Anterior cingulate cortex (tissue), 58 donors: Measurements from ENCODE around the gene AGBL3.
"Not testable (repeated sequence)": the region's sequence is repeated elsewhere in the genome, so short reads cannot be mapped to it uniquely, and the experiment has no call there.

Source experiments
- DNase-seq, 58 donors: peaks; one replicate each; lab custom pipeline; 2025; lab: John Stamatoyannopoulos, UW

The AGBL3 gene

DNA sequence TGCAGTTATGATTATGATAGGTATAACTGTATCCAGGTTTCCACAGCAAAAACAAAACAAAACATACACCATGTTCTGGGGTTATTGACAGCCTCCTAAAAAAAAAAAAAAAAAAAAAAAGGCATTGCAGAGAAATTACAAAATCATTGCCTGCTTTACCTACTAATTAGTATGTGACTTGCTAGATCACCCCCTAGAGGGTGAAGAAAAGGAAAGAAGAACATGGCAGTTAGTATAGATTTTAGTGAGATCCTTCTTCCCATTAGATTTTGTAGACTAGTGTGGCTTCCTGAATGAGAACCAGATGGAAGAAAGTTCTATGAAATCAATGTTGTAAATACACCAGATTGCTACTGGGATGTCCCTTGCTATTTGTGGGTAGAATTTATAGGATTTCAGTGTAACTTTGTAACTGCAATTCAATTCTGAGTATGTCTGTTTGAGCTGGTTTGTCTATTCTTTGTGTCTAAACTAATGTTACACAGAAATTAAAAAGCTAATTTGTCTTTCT is 24.0 kb upstream of the AGBL3 start:
- DNase-seq, result no peak

DNA sequence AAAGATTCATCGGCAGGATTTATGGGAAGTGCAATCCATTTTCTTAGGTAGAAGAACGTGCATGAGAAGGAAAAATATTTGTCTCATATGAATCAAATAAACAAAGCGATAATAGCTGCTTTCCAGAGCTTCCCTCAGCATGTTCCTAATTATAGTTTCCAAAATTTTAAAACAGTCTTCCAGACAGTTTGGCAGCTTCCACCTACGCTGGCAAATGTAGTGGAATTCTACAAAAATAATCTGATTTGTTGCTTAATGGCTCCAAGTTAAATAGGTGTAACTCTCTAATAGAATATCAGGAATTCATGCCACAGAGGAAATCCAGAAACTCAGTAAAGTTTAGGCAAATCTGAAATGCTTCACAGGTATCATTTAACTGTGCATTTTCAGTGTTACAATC is 23.3 kb upstream of the AGBL3 start:
- DNase-seq, result no peak

DNA sequence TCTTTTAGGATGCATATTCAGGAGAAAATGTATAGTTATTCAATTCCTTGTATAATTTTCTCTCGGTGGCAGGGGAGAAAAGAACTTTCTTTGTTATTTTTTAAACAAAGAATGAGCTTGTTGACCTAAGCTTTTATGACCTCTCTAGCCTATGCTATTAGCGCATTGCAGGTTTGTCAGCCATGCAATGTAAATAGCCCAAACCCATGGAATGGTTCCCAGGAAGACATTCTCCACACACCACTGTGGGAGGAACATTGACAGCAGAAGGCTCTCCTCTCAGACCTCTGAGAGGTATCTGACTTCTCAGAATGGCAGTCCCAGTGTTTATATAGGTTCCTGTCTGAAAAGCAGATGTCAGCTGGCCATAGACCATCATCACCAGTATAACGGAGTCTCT is 19.6 kb upstream of the AGBL3 start:
- DNase-seq, result no peak

DNA sequence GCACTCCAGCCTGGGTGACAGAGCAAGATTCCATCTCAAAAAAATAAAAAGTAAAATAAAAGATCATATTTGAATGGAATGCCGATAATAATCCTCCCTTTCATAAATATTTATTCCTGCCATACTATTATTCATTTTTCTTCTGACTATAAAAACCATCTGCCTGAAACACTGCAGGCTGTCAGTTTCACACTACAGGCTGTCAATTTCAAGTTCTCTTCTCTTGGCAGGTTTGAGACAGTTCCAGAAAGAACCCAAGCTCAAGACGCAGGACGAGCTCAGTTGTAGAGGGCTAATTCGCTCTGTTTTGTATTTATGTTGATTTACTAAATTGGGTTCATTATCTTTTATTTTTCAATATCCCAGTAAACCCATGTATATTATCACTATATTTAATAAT is 18.2 kb upstream of the AGBL3 start:
- DNase-seq, result no peak

DNA sequence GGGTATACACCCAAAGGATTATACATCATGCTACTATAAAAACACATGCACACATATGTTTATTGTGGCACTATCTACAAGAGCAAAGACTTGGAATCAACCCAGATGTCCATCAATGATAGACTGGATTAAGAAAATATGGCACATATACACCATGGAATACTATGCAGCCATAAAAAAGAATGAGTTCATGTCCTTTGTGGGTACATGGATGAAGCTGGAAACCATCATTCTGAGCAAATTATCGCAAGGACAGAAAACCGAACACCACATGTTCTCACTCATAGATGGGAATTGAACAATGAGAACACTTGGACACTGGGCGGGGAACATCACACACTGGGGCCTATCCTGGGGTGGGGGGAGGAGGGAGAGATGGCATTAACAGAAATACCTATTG is 4.7 kb upstream of the AGBL3 start:
- not testable (repeated sequence) for DNase-seq

DNA sequence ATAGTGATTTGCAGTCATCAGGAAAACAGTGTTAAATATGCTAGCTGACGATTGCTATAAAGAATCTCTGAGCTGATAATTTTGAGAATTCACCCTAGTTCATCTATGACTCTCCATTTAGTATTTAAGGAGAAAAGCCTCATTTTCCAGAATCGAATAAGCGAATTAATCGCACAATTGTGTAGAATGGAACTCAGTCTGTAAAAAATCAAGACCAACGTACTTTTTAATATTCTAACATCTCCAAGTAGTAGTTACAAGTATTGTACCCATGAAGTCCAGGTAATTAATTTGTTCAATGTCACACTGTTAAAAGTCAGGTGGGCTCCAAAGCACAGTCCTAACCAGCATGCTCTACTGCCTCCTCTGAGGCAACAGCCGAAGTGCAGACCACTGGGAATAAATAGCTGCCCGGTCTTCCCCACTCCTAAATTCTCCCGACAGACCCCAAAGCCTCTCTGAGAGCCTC is 380 bp upstream of the AGBL3 start:
- no peak for DNase-seq

DNA sequence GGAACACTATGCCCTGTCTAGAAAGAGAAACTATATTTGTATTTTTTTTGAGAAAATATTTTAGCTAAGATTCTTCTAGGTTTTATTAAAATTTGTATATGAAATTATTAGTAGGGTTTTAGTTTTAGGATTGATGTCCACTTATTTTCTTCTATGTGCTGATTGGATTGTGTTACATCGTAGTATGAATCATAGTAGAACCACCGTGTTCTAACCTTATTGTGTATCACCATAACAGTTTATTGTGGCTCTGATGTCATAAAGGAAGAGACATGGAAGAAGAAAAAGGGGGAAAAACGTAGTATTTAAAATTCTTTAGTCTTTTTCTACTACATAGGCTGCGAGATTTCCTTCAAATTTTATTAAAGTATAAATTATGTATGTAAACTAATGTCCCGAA is 1.9 kb downstream of the AGBL3 start:
- no peak for DNase-seq

DNA sequence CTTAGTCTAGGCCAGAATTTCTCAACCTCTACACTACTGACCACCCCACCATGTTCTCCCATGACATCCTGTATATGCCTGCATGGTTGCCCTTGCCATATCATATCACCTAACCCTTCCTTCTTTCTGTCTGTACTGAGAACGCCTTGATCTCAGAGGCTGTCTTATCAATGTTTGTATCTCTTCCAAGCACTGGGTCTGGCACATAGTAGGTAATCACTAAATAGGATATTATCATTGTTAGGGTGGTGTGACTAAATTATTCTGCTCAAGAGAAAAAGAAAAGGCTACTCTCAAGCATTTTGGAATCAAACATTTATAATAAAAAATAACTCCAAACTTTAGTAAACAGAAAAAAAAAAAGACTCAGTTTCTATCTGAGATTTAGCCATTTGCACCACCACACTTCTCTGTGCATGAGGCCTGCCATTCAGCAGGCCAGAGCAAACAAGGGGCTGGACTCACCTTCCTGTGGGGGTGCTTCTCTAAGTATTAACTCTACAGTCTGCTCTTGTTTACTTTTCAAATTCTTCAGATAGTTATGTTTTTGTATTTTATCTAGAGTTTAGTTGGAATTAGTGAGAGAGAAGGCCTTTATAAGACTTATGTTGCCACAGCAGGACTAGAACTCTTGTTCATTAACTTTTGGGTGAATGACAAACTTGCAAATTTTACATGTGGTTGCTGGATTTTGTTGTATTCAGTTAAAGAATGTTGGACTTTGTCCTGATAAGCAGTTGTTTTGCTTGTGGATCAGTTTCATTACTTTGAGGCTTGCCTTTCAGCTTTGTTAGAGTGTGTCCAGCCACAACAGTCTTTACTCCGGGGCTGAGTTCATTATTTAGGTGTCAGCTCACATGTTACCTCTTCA is 5.4 kb downstream of the AGBL3 start:
- DNase-seq, result no peak

DNA sequence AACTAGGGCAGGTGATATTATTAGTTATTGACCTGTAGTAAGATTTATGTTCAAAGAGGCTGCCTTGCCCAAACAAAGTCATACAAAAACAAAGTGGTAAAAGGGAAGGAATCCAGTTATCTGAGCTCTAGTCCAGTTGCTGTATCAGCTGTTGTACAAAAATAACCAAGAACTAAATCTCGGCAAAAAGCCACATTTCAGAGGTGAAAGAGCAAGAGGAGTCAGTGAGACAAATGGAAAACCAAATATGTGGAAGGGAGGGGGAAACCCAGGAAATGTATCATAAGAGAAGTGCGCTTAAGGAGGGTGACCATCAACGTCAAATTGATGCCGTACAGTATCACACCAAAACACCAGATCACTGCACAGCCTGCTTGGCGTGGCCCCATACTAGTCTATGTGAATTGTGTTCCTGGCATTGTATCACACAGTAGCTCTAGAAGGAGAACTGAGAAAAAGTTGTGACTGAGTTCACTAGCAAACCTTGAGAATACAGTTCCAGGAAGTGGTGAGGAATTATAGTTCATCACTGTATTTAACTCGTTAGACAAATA is 6.4 kb downstream of the AGBL3 start:
- no peak for DNase-seq

DNA sequence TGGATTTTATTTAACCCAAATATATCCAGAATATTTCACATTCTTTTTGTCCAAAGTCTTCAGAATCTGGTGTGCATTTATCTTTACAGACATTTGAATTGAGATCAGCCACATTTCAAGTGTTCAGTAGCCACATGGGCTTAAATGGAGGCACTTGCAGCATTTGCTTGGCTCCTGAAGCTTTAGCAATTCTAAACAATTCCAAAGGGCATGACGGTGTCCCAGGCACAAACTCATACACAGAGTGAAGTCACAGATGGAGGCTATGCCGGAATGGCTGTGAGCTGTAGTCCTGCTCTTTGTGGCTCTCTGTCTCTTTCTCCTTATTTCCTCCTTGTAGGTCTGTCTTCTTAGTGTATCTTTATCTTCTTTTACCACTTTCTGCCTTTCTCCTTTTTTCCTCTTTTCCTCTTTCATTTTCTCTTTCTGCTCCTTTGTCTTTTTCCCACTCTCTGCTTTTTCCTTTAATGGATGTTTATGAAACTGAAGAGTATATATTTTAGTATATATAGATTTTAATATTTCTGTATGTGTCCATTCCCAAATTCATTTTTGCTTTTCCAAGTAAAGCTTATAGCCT is 7.7 kb downstream of the AGBL3 start:
- DNase-seq, result no peak

DNA sequence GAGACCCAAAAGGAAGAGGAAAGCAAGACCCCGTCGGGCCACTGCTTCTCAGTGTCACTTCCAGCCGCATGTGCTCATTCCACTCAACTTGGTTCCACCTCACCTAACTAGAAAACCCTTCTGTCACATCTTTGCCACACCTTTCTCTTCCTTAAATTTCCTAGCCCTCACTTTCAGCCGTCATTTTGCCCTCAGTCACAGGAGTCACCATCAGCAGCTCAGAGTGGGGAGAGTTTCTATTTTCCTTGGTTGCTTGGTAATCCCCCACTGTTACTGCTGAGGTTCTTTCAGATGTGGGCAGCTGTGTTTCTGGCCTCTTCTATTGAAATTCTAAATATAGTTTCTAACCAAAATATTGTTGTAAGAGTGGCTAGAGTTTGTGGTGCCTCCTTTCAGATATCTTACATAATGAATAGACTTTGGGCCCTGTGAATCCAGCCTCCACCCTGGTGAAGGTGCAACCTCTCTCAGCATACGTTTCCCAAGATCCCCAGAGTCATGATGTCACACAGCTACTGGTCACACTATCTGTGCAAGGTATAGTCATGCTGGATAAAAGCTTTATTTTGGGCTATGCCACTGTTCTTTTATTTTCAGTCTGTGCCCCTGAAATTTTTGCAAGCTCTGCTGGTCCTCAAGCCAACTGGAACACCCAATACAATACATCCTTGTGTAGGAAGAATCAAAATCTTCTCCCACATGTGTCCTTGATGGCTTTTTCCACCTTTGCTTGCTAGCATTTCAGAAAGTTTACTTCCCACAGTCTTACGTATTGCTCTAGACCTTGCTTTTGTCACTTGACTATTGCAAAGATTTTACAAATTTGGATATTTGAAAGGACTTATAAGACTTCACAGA is 9.2 kb downstream of the AGBL3 start:
- no peak for DNase-seq

DNA sequence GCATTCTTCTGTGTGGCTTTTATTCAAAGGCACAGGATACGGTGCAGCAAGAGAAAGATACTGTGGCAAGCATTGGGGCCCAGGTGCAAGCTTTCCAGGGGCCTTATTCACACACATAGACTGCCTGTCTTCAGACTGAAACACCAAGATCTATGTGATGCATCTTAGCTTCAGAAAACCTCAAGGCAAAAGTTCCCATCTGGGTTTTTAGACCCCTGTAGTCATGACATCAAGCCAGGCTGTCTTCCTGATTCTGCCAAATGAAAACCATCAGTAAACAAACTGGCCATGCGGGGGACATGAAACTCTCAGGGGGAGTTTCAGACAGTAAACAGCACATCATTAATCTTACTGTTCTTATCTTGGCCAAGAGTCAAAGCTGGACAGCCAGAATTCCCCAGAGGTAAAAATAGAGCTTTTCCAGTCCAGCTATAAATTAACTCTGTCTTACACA is 9.8 kb downstream of the AGBL3 start:
- DNase-seq, result no peak

DNA sequence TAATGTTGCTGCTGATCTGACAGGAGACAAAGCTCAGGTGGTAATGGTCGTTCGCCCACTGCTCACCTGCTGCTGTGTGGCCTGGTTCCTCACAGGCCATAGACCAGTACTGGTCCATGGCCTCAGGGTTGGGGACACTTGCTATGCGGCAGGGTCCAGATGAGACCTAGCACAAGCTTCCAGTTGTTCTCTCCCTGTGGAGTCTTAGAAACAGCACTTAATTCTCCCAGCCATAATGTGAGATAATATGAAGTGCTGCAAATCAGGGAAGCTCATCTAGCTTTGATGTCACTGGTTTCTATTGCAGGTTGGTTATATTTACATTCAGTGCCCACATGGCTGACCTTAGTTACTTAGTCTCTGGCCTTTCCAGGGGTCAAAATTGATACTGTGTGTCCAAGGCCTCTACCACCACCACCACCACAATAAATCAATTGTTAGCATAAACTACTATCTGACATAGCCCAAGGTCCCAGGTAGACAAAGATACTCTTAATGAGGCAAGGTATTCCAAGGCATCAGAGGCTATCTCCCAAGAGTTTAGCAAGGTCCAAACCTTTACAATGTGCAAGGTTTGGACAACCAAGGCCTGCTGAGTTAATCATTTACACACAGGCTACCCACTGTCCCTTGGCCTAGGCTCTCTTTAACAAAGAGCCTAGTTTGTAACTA is 11.0 kb downstream of the AGBL3 start:
- DNase-seq, result no peak

DNA sequence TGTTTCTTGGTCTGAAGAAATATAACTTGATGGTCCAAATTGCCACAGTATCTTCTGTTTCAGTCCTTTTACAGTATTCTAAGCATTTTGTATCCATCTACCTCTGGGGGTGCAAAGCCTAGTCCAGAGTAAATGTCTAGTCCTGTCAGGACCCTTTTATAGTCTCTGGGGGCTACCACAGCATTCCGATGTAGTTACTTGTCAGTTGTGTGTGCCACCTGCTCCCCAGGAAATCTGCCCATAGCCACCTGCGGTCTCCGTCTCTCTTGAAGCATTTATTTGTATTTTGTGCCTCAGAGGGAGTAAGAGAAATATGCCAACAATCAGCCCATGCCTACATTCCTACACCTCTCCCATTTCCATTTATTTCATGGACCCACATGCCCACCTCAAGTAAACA is 12.8 kb downstream of the AGBL3 start:
- DNase-seq, result no peak

DNA sequence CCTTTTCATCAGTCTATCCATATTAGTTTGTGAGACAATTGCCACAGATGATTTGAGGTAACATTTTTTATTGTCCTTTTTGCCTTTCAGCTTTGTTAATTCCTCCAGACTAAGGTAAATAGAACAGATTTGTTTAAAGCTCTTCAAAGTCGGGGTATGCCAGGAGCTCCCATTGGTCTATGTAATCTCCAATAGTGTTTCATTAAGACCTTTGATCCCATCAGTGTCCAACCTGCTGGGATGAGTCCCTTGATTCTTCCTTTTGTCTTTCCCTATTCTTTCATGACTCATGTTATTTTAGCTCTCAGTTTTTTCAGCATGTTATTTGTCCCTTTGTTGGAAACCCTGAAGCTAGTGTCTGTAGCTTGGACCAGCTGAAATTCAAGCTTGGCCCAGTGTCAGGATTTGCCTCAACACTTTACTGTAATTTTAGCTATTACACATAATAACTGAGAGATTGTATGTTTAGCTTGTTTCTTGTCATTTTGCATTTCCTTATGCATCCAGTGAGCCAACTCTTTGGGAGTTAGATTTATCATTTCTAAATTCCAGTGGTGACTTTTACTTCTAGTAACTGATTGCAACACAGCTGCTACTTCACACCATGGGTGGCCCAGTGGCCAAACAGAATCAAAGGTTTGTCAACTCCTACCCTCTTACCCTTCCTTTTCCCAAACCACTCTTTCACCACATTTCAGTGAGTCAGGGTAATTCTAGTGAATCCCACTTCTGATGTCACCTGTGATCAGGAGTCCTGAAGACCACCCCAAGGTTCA is 15.3 kb downstream of the AGBL3 start:
- DNase-seq, result no peak

DNA sequence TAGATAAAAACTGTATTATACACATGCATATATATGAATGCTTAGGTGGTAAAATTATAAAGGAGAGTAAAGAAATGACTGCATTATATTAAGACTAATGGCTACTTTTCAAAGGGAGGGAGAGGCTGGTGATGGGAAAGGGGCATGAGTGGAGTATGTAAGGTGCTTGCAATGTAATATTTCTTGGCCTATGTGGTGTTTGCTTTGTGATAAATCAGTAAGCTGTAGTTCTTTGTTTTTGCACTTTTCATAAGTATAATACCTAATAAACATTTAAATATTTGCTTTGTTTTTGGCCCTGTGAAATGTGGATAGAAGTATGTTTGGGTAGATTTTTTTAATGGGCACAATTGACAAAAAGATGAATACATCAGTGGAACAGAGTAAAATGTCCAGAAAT is 25.9 kb downstream of the AGBL3 start:
- no peak for DNase-seq

DNA sequence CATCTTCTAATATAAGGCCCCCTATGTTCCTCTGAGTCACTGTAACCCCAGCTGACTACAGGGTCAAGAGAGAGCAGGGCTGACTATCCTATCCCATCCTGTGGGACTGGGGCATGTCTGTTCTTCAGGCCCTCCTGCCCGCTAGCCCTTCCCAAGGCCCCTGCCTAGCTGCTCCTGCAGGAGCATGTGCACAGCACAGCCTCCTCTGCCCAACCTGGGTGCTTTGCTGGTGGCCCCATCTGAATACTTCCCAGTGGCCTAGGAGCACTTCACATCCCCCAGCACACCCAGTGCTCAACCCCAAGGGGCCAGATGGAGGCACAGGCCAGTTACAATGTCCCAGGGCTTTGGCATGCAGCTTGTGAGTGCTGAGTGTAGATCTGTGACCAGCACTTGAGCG is 37.3 kb downstream of the AGBL3 start:
- no peak for DNase-seq

DNA sequence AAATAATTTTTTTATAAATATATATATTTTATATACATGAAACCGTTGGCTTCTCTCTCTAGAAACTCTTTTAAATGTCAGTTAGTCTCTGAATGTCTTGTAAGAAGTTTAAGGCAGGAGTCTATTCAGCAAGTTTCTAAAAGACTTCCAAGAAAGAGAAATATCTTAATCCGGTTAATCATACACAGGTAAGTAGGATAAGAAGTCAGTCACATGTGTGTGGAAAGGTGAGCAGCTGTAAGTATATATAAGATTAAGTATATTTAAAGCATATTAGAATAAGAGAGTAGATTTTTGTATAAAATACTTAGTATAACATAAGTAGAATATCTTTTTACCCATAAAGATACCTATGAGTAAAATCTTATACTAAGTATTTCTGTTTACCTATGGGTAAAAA is 48.9 kb downstream of the AGBL3 start:
- DNase-seq, result no peak

DNA sequence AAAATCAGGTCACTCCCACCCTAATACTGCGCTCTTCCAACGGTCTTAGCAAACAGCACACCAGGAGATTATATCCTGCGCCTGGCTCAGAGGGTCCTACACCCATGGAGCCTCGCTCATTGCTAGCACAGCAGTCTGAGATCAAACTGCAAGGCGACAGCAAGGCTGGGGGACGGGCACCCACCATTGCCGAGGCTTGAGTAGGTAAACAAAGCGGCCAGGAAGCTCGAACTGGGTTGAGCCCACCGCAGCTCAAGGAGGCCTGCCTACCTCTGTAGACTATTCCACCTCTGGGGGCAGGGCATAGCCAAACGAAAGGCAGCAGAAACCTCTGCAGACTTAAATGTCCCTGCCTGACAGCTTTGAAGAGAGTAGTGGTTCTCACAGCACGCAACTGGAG is 80.7 kb downstream of the AGBL3 start:
- not testable (repeated sequence) for DNase-seq
